GM12865 (cell line): ENCODE results near the gene MIAT.
A peak's percentile ranks its signal among the peaks of the same experiment; 100 is the strongest.

ENCODE experiments used
- DNase-seq: peaks from one replicate; pipeline ENCODE4 v3.0.0; 2010; ENCODE audit warnings: low read depth
- H3K4me3 ChIP-seq: 2 replicates; pipeline ENCODE4 v1.5.1; 2011; ENCODE audit warnings: mild to moderate bottlenecking, low read depth, low read length, control low read depth
- TF ChIP-seq, protein P1 (sequence below): IDR thresholded peaks from 2 replicates; pipeline ENCODE4 v1.5.1; 2011; ENCODE audit warnings: low read length, control low read depth, low read depth, inconsistent platforms; ENCODE audit not compliant: insufficient read depth; ENCODE audit errors: missing control alignments

Gene MIAT

DNA sequence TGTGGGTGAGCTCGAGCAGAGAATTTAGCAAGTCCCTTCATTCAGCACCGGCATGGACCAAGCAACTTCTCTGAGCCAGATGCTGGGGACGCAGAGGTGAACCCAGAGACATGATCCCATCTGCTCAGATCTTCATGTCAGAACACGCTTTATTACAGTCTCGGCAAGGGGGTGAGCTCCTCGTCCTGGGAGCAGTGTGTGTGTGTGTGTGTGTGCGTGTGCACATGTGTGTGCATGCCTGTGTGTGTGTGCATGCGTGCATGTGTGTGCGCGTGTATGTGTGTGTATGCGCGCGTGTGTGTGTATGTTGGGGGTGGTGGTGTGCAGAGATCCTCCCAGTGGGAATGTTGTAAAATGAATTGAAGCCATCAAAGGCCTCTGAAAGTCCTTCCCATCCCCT is 9.8 kb downstream of the MIAT start:
- no peak for DNase-seq
- TF ChIP-seq, protein P1, sequence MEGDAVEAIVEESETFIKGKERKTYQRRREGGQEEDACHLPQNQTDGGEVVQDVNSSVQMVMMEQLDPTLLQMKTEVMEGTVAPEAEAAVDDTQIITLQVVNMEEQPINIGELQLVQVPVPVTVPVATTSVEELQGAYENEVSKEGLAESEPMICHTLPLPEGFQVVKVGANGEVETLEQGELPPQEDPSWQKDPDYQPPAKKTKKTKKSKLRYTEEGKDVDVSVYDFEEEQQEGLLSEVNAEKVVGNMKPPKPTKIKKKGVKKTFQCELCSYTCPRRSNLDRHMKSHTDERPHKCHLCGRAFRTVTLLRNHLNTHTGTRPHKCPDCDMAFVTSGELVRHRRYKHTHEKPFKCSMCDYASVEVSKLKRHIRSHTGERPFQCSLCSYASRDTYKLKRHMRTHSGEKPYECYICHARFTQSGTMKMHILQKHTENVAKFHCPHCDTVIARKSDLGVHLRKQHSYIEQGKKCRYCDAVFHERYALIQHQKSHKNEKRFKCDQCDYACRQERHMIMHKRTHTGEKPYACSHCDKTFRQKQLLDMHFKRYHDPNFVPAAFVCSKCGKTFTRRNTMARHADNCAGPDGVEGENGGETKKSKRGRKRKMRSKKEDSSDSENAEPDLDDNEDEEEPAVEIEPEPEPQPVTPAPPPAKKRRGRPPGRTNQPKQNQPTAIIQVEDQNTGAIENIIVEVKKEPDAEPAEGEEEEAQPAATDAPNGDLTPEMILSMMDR = no peak
- no peak overlapping the region for H3K4me3 ChIP-seq

DNA sequence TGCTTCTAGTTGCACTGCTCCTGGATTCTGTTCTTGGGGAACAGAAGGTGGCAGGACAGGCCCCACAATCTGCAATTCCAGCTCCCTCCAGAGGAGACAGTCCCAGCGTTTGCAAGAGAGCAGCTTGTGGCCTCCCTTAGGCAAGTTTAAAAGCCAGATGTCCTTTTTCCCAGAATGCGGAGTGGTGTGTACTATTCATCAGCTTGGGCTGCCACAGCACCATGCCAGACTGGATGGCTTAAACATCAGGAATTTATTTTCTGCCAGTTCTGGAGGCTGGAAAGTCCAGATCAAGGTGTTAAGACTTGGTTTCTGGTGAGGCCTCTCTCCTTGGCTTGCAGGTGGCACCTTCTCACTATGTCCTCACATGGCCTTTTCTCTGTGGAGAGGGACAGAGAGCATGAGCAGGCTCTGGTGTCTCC is 11.7 kb downstream of the MIAT start:
- H3K4me3 ChIP-seq = no peak overlapping the region
- TF ChIP-seq, protein P1 = peak; percentile 46
- peak; percentile 56 for DNase-seq

DNA sequence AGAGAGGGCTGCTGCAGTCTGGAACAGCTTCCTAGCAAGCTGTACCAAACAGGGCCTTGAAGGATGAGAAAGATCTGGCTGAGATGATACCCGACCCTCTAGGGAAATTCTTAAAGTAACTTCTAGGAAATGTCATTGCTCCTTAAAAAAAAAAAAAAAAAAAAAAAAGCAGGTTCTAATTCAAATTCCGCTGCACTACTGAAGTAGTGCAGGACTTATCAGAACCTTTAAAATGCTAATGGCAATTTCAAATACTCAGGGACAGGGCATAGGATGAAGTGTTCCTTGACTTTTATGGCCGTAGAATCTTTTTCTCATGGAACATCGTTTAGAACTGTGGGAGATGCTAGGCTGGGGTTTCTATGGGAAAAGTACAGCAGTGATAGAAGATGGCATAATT is 13.1 kb downstream of the MIAT start:
- DNase-seq = no peak
- TF ChIP-seq, protein P1 = no peak
- no peak overlapping the region for H3K4me3 ChIP-seq

DNA sequence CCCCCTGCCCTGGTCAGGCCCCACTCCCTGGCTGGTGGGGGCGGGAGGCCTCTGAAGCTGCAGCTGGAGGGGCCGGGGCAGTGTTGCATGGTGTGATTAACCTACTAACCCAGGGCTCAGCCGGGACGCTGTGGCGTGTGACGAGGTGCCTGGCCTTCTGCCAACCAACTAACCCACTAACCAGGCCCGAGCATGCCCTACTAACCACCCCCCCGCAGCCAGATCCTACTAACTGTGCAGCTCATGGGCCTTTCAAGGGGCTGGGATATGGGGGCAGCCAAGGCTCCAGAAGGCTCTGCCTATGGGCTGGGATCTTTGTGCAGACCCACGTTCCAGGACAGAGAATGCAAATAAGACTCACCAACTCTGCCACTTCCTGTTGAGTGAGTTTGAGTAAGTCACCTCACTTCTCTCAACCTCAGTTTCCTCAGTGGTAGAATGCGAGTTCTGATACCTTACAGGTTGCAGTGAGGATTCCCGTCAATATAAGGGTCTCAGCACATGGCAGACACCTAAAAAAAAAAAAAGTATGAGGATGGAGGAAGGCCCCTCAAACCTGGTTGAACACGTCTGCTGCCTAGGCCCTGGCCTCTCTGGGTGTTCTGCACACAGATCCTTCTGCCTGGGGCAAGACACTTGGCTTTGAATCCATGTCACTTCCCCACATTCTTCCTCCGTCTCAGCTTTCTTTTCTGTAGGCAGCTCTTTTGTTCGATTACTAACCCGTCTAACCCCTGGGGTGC is 14.1 kb downstream of the MIAT start:
- DNase-seq = peak; percentile 86
- peak overlapping the region; percentile 51 for H3K4me3 ChIP-seq
- TF ChIP-seq, protein P1 = no peak

DNA sequence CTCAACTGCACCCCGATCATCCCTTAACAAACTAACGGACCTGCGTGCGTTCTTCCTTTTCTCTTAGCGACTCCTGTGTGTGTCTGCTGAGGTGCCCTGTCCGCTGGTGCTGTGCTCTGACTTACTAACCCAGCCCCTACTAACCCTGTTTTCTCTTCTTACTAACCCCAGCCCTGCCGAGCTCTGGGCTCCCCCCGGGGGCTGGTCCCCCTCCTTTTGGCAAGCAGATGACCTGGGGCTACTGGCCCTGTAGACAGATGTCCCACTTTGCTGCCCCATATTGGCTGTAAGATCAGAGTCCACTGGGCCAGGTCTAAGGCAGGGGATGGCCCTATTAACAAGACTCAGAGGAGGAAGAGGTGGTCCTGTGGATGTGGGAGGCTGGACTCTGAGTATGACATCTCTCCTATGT is 14.7 kb downstream of the MIAT start:
- peak overlapping the region; percentile 51 for H3K4me3 ChIP-seq
- TF ChIP-seq, protein P1 = no peak
- DNase-seq = peak; percentile 46

DNA sequence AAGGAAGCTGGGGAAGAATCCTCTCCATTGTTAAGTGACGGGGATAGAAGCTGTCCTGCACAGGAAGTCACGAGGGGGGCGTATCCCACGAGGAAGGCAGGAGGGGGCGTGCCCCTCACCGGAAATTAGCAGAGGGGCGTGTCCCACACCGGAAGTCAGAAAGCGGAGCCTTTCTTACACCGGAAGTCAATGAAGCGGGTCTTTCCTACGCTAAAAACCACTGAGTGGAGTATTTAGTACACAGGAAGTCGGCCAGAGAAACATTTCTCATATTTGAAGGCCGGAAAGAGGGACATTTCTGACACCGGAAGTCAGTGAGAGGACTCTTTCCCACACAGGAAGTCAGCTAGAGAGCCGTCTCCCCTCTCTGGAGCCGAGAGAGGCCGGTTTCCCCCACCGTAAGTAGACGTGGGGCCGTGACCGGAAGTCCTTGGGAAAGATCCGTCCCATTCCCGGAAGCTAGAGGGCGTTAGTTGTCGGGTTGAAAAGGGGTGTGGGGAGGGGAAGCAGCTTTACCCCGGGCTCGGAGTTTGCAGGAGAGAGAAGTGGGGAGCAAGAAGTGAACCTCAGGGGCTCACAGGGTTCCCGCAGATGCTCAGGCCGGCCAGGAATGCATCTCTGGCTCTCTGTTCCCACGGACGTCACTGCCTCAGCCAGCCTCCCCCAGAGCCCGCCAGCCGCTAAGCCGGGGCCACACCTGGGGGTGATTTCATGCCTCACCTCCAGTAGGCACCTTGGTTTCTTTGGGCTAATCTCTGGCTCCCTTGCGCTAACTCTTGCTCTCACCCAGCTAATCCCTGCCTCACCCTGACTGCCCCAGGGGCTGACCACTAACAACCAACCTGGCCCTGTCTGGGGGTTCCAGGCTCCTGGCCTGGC is 15.4 kb downstream of the MIAT start:
- DNase-seq = peak; percentile 98
- peak overlapping the region; percentile 95 for H3K4me3 ChIP-seq
- TF ChIP-seq, protein P1 = peak; percentile 9

DNA sequence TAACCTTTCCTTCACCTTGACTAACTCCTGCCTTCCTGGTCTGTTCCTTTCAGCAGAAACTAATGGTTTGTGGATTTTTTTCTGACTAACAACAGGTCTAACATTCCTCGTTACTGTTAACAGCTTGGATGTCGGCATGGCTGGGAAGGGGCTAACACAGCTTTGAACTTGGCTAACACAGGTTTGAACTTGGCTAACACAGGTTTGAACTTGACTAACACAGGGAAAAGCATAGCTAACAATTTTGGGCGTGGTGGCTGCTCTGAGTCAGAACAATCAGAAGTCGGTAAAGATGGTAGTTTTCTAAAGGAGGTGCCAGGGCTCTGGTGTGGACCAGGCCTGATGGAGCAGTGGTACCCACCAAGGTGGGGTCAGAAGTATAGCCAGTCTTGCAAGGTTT is 16.1 kb downstream of the MIAT start:
- peak; percentile 50 for DNase-seq
- H3K4me3 ChIP-seq = peak overlapping the region; percentile 95
- TF ChIP-seq, protein P1 = no peak
